EH (cell line): ENCODE data around the gene ZNF714.
"Not testable (repeated sequence)": the region's sequence is repeated elsewhere in the genome, so short reads cannot be mapped to it uniquely, and the experiment has no call there.

Experiments
- DNase-seq: peaks from one replicate; pipeline ENCODE4 v3.0.0-alpha.2; 2015; ENCODE audit warnings: low read depth

ZNF714 gene

DNA sequence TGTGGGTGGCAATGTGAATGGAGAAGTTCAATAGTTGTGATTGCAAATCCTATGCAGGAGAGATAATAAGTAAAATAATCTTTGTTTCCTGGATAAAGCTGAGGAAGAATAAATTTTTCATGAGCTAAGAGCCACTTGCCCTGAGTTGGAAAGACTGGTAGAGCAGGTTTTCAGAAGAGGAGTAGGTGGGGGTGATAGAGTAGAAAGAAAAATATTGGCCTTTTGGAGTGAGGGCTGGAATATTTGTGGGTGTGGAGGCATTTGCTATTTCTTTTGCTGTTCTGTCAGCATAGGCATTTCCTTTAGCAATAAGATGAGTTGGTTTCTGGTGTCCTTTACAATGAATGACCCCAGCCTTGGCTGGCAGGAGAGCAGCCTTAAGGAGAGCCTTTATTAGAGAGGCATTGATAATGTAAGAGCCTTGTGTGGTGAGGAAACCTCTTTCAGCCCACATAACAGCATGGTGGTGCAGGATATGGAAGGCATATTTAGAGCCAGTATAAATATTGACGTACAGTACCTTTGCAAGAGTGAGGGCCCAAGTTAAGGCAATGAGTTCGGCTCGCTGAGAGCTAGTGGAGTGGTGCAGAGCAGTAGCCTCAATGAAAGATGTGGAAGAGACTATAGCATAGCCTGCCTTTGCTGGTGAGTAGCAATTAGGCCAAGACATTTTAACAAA lies 48.2 kb downstream of the ZNF714 start:
- no peak for DNase-seq

DNA sequence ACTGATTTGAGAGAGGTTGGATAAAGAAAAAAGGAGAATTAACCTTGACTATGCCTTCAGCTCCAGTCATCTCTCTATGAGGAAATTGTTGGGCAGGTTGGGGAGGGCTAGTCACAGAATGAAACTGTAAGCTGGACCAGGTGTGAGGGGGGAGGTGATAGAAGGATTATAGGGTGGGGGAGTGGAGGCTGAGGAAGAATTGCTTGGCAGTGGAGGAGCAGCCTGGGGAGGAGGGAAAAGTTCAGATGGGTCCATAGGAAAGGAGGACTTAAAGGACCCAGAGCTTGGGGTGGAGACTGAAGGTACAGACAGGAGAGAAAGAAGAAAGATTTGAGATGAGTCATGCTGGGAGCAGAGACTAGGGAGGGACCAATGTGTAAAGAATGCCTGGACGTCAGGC lies 51.6 kb downstream of the ZNF714 start:
- DNase-seq, result no peak

DNA sequence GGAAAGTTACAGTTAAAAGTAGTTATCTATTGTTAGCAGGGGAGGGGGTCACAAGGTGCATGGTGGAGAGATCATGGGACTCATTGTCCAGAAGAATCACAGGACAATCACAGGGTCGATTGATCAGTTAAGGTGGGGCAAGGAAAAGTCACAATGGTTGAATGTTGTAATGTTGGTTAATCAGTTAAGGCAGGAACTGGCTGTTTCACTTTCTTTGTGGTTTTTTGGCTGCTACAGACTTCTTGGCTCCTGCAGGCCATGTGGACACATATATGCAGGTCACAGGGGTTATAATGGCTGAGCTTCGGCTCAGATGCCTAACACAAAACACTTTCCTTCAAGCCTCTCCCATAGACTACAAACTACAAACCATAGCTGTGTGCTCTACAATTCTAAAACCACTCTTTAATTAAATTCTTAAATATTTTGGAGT lies 52.9 kb downstream of the ZNF714 start:
- DNase-seq, result no peak

DNA sequence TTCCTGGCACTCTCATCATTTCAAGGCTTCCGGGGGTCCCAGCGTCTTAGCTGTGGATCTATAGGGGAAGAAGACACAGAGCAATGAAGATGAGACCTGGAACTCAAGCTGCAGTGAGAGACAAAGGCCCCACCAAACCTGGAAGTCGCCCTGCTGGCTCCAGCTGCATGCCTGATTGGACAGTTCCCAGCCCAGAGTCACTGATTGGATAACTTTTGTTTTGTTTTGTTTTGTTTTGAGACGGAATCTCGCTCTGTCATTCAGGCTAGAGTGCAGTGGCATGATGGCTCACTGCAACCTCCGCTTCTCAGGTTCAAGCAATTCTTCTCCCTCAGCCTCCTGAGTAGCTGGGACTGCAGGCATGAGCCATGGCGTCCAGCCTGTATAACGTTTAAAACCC lies 53.4 kb downstream of the ZNF714 start:
- DNase-seq, result peak; percentile 5

DNA sequence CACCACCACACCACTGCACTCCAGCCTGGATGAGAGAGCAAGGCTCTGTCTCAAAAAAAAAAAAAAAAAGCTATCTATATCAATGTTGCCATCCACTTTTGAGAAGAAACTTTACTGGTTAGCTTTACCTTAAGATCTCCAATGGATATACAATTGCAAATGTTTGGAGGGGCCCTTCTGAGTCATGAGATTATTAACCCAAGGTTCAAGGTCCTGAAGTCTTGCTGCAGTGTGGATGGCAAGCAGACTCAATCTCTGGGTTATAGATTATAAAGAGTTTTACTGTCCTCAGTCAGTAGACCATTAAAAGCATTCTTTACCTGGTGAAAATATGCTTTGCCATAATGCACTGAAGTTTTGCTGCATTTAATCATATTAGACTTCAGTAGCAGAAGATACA lies 56.1 kb downstream of the ZNF714 start:
- no peak for DNase-seq

DNA sequence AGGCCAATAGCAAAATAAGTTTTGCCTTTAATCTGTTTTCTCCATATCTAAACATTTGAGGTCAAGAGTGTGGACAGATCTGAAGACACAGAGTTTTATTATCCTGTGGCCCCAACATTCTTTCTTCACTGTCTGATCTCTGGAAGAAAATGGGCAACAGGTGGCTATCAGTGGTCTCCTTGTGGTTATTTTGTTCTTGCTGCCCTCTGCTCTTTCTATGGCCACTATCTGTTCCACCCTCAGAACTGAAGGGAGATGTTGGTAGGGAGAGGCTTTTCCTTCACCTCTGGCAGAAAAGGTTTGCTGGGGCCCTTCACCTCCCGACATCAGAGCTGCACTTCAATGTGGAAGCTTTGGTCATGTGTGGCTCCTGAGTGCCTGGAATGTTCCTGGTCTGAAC lies 59.0 kb downstream of the ZNF714 start:
- not testable (repeated sequence) for DNase-seq

DNA sequence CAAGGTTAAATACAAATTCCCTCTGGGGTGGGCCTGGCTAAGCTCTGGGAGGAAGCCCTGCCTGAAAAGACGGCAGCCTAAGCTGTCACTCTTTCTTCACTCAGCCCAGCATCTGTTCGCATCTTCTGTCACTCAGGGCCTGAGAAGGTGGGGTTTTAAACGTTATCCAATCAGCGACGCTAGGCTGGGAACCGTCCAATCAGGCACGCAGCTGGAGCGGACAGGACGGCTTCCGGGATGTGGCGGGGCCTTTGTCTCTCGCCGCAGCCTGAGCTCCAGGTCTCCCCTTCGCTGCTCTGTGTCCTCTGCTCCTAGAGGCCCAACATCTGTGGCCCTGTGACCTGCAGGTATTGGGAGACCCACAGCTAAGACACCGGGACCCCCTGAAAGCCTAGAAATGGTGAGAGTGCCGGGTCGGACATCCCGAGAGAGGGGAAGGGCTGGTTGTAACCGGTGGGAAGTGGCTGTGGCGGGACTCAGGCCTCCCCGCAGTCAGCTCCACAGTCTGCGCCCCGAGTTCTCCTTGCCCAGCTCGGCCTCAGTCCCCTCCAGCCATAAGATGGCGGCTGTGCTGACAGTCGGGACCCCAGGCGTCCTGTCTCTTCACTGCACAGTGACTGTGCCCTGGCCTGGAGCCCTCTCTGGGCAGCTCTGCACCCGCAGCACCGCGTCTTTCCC lies 59.9 kb downstream of the ZNF714 start, which contains the start of gene ZNF431:
Gene ZNF431, plus strand, starts transcription at position 254 of the 678 bp plus-strand sequence. Its CDS starts 144 bp downstream, at position 398.
- peak; percentile 96 for DNase-seq

DNA sequence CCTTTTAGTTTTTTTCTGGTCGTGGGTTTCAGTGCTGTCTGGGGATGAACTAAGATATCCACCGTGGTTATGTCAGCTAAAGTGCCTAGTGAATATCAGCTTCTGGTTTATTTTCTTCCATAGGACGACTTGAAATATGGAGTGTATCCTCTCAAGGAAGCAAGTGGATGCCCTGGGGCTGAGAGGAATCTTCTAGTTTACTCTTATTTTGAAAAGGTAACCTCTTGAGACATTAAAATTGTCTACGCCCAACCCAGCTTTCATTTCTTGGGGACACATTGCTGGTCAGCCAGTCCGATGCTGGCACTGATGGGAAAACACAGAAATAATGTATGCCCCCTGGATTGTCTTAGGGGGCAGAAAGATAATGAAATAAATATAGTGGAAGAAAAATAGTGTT lies 61.4 kb downstream of the ZNF714 start:
- DNase-seq, result no peak

DNA sequence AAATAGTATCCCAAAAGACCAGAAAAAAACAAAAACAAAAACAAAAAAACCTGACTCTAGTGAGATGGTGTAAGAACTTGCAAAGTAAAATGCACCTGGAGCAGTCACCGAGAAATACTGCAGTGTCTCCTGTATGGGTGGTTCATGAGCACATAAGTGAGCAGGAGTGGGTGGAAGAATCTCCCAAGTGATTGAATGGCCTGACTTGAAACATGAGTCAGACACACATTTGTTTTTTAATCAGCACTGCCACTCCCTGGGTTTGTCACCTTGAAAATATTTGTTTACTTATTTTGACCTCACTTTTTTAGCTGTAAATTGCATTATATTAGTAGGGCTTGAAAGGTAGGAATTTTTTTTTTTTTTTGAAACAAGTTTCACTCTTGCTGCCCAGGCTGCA lies 61.9 kb downstream of the ZNF714 start:
- DNase-seq, result no peak

DNA sequence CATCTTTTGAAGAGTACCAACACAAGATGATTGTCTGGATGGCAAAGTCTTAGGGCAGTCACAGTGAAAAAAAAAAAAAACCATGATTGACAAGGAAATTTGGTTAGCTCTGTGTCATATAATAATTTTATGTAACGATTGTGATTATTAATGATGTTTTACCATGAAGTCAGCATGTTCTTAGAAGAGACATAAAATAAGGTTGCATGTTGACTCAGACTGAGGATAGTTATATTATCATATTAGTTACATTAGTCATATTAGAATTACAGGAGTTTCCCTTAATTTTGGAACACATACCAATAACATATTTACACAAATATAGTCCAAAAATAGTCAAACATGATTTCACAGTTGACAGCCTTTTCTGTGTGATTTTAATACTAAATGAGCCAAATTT lies 65.5 kb downstream of the ZNF714 start:
- DNase-seq, result no peak

DNA sequence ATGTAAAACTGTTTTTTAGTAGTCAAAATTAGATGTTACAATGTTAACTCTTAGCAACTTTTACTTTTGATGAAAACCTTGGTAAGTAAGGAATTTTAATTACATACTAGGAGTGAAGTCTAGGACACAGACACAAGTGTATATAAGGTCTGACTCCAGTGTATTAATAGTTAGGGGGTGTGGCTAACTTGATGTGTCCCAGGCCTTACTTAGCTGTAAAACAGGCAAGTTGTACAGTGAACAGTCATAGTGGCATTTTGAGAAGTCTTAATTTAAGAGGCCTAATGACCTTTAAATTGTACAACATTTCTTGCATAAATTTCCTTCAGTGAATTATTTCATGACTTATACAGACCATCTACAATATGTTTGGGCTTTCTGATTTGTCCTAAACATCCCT lies 66.7 kb downstream of the ZNF714 start:
- no peak for DNase-seq

DNA sequence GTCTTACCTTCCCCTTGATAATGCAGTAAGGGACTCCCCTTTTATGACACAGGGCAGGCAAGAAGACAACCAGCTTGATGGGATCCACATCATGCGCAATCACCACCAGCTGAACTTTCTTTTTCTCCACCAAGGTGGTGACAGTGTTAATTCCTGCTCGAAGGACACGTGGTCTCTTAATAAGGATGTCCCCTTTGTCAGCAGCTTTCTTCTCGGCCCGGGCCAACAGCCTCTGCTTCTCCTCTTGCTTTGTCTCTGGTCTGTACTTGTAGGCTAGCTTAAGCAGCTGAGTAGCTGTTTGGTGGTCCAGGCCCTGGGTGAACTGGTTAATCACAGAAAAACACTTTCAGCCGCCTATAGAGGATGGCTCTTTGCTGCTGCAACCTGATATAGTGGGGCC lies 67.9 kb downstream of the ZNF714 start:
- no peak for DNase-seq

DNA sequence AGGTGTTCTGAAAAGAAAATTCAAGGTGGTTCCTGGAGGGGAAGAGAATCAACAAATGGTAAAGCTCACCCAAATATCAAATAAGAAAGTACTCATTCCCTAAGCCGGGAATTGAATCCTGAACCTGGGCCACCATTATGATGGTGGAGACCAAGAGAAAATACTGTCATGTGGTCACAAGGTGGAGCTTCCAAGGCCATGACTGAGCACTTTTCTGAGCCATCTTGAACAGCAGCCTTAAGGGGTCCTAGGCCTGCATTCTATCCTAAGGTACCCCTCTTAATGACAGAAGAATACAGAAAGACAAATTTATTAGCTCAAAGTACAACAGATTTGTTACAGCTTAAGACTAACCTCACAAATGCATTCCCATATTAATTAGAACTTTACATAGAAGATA lies 69.5 kb downstream of the ZNF714 start:
- no peak for DNase-seq

DNA sequence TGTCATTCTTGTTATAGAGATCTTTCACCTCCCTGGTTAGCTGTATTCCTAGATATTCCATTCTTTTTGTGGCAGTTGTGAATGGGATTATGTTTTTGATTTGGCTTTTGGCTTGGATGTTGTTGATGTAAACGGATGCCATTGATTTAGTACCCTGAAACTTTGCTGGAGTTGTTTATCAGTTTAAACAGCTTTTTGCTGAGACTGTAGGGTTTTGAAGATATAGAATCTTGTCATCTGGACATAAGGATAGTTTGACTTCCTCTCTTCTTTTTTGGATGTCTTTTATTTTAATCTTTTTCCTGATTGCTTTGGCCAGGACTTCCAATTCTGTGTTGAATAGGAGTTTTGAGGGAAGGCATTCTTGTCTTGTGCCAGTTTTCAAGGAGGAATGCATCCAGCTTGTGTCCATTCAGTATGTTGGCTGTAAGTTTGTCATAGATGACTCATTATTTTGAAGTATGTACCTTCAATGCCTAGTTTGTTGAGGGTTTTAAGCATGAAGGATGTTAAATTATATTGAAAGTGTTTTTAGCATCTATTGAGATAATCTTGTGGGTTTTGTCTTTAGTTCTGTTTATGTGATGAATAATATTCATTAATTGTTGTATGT lies 76.6 kb downstream of the ZNF714 start:
- DNase-seq, result peak; percentile 62

DNA sequence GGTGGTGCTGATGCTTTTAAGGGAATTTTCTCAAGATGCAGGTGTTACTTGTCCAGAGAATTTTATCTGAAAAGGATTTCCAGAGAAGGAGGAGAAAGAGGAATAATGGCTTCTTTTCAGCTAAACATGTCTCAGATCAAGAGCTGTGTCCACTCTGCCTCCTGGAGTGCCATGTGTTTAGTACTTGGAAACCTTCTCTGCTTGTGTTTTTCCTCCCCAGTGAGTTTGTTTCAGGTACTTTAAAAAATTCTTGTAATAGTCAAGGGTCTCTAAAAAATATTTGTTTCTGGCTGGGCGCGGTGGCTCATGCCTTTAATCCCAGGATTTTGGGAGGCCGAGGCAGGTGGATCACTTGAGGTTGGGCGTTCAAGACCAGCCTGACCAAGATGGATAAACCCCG lies 82.5 kb downstream of the ZNF714 start:
- DNase-seq, result no peak

DNA sequence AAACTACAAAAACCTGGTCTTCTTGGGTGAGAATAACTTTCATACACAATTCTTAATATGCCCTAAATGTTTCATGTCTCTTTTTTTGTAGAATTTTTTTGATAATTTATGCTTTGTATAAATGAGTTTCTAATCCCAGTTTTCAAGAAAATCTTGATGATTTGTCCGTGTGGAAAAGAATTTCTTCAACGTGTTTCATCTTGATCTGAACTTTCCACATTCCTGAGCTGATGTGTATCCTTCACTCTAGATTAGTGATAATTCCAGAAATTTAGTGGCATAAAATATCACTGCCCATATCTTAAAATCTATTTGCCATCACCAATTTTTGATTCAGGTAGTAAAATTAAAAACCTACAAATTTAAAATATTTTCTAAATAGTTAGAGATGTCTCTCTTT lies 84.4 kb downstream of the ZNF714 start:
- DNase-seq, result no peak
